ENCODE results near the gene PSME4.
"Not testable (repeated sequence)": the region's sequence is repeated elsewhere in the genome, so short reads cannot be mapped to it uniquely, and the experiment has no call there.

The PSME4 gene

GRCh38 chr2:53881360-53881759 lies 89.4 kb downstream of the PSME4 start:
- DNase-seq, result no peak

GRCh38 chr2:53880756-53881155 lies 90.0 kb downstream of the PSME4 start:
- DNase-seq, result peak; percentile 78

GRCh38 chr2:53877556-53877955 lies 93.2 kb downstream of the PSME4 start:
- DNase-seq, result peak; percentile 31

GRCh38 chr2:53877112-53877511 lies 93.7 kb downstream of the PSME4 start:
- DNase-seq, result no peak

- DNase-seq, result no peak
Measured at GRCh38 chr2:53874401-53874950, 96.3 kb downstream of the PSME4 start.

GRCh38 chr2:53867773-53868172 lies 103.0 kb downstream of the PSME4 start:
- DNase-seq, result no peak

GRCh38 chr2:53867169-53867568 lies 103.6 kb downstream of the PSME4 start:
- DNase-seq, result no peak

- DNase-seq, result no peak
Measured at GRCh38 chr2:53865962-53866361, 104.8 kb downstream of the PSME4 start.

- DNase-seq, result no peak
Measured at GRCh38 chr2:53865264-53865663, 105.5 kb downstream of the PSME4 start.

GRCh38 chr2:53863538-53864227 lies 107.1 kb downstream of the PSME4 start:
- DNase-seq, result peak; percentile 12

- DNase-seq, result no peak
Measured at GRCh38 chr2:53861824-53862223, 109.0 kb downstream of the PSME4 start.

- DNase-seq, result peak; percentile 7
Measured at GRCh38 chr2:53859206-53860181, 111.3 kb downstream of the PSME4 start, which contains the start of gene GPR75. Gene GPR75 (minus strand): TSS chr2:53859967. CDS start chr2:53854756, 5,211 bp downstream.

- DNase-seq, result no peak
Measured at GRCh38 chr2:53856272-53856671, 114.5 kb downstream of the PSME4 start.

- no peak for DNase-seq
Measured at GRCh38 chr2:53854678-53855077, 116.1 kb downstream of the PSME4 start.

GRCh38 chr2:53852532-53852931 lies 118.3 kb downstream of the PSME4 start:
- no peak for DNase-seq

- not testable (repeated sequence) for DNase-seq
Measured at GRCh38 chr2:53851052-53851757, 119.6 kb downstream of the PSME4 start.

GRCh38 chr2:53848062-53848461 lies 122.7 kb downstream of the PSME4 start:
- no peak for DNase-seq

- no peak for DNase-seq
Measured at GRCh38 chr2:53843595-53843994, 127.2 kb downstream of the PSME4 start.

GRCh38 chr2:53842891-53843290 lies 127.9 kb downstream of the PSME4 start:
- DNase-seq, result no peak

GRCh38 chr2:53841651-53842050 lies 129.1 kb downstream of the PSME4 start:
- not testable (repeated sequence) for DNase-seq

GRCh38 chr2:53840580-53840979 lies 130.2 kb downstream of the PSME4 start:
- DNase-seq, result no peak

- DNase-seq, result not testable (repeated sequence)
Measured at GRCh38 chr2:53829980-53830290, 140.9 kb downstream of the PSME4 start.
